Heart right ventricle (tissue), 16 donors: Measurements from ENCODE around the gene EFNA4. TPM values are rescaled to one million over a fixed set of nuclear protein-coding genes. Genes with fewer than 3 reads are reported as not detected.
A peak's percentile ranks its signal among the peaks of the same experiment; 100 is the strongest.

ENCODE experiments used
- ATAC-seq, 8 donors: fragments of 200-7000 bp; cut with Tn5 transposase; one replicate each; pipeline ENCODE4 v1.9.1; 2020; ENCODE audit warnings: mild to moderate bottlenecking in 8 of 8, moderate library complexity in 8 of 8, moderate number of reproducible peaks in 1 of 8
- DNase-seq, 2 donors: peaks; one replicate each; pipeline ENCODE4 v3.0.0-alpha.2; 2020
- H3K27ac ChIP-seq, 10 donors: fragments of 200-600 bp; sonication (generic) in 2 of 10; one replicate each; pipeline versions ENCODE4 v1.5.0 to v1.8.0; 2020 to 2022; ENCODE audit warnings: mild to moderate bottlenecking in 3 of 10
- H3K27me3 ChIP-seq, 7 donors: fragments of 200-600 bp; one replicate each; pipeline ENCODE4 v1.8.0; 2021 to 2022; ENCODE audit warnings: mild to moderate bottlenecking in 2 of 7
- H3K36me3 ChIP-seq, 9 donors: fragments of 200-600 bp; sonication (generic) in 1 of 9; one replicate each; pipeline versions ENCODE4 v1.5.0 to v1.8.0; 2020 to 2022; ENCODE audit warnings: mild to moderate bottlenecking in 2 of 9
- H3K4me1 ChIP-seq, 9 donors: fragments of 200-600 bp; sonication (generic) in 1 of 9; one replicate each; pipeline versions ENCODE4 v1.5.0 to v1.8.0; 2020 to 2022; ENCODE audit warnings: mild to moderate bottlenecking in 4 of 9
- H3K4me3 ChIP-seq, 10 donors: fragments of 200-600 bp; sonication (generic) in 2 of 10; one replicate each; pipeline versions ENCODE4 v1.5.0 to v1.8.0; 2020 to 2022; ENCODE audit warnings: mild to moderate bottlenecking in 7 of 10, moderate library complexity in 2 of 10
- H3K9me3 ChIP-seq, 11 donors: fragments of 200-600 bp in 10 of 11; sonication (generic) in 2 of 11; one replicate each; pipeline versions ENCODE4 v1.5.0 to v1.8.0; 2013 to 2022; ENCODE audit warnings: mild to moderate bottlenecking in 2 of 11, control low read depth in 1 of 11, moderate library complexity in 1 of 11
- CTCF ChIP-seq, 9 donors: fragments of 200-600 bp; sonication (generic) in 2 of 9; IDR thresholded peaks; one replicate each; pipeline versions ENCODE4 v1.5.0 to v1.8.0; 2021 to 2022; ENCODE audit warnings: antibody characterized with exemption in 9 of 9, mild to moderate bottlenecking in 5 of 9, moderate library complexity in 1 of 9
- WGBS, 2 donors: extraction: QIAGEN DNeasy Blood & Tissue Kit; methylation state at CpG; one replicate each; pipeline ENCODE4 v1.1.7; 2013; ENCODE audit warnings: inconsistent platforms in 1 of 2; 5-methylcytosine and 5-hydroxymethylcytosine counted together
- intact Hi-C, 10 donors: fragments of 100-400 bp; cut with DNase I; formaldehyde crosslinking; loops; one replicate each; pipeline versions ENCODE4 v1.11.1 to v1.14.2; 2022
- polyA plus RNA-seq, 2 donors: library from polyadenylated mRNA; stranded (reverse); fragments of 200-250 nt; gene quantifications; one replicate each; pipeline ENCODE4 v1.2.3, GENCODE V29; 2013
- total RNA-seq, 10 donors: library from RNA; stranded (reverse); fragmentation: NEBNext Ultra II Directional in 3 of 10; extraction: Animal tissue kit (Norgen Biotek cat#: 25700) in 3 of 10; gene quantifications; one replicate each; pipeline versions ENCODE4 v1.2.1 to v1.2.4, GENCODE V29; 2021 to 2023
- donor health status: Arrhythmogenic right ventricular cardiomyopathy.
- donor health status: ischemic (EF 13 %, LVEDD 7.1; RV severe dilation, severe dysfunction).
- donor health status: healthy with polysubstance abuse.
- donor health status: DM: no; HTN: yes; CAD: no.
- donor health status: DM: no; HTN: no; CAD: no.
- donor health status: ischemic (EF 25% LVEDD 6.9; RV normal size, moderate dysfunction).
- donor health status: ischemic (EF 25% LVEDD 5.7; RV mildly dilated, moderate dysfunction).
- donor health status: healthy.
- donor health status: DM: yes; HTN: yes; CAD: no.
- donor health status: Ischemic cardiomyopathy.
- donor health status: ischemic (EF 35%, LVEDD 5.7; RV mildly dilated, moderate dysfunction).
- donor health status: nonischemic (EF 11% LVEDD 7.7; RV severe dilation, severe dysfunction).
- donor health status: DM: yes; HTN: yes; CAD: no.
- donor health status: PGD.
- donor health status: ischemic (EF 29% LVEDD 5.4; RV normal size, mild dysfunction).
- donor health status: nonischemic (EF 23%, LVEDD 6.1; RV moderate dilation, normal function).

EFNA4 gene
- total and polyA plus RNA-seq, 12 donors: 0.49 to 5.4 (median 1.9) TPM

GRCh38 chr1:155052439-155053395, 10.8 kb upstream of the EFNA4 start:
- ATAC-seq: peak; percentile 14 to 80 (median 60)
- intact Hi-C loops: loop anchor here in 3 of 10 donors (5.0 to 10.0 kb wide), 6 partner anchors 35 to 568 kb away; partner anchors contain the start of genes CKS1B (in 2 of the 3), SHC1 (in 2 of the 3), PBXIP1 (in 1 of the 3) and ZBTB7B (in 1 of the 3)
- peak overlapping the region; percentile 53 to 98 (median 92) for H3K27ac ChIP-seq
- H3K36me3 ChIP-seq: peaks cover 0 to 46% (median 28%) of the 10 kb centered on the region in 9 donors
- TF ChIP-seq CTCF (IDR thresholded peaks at IDR 0.05): peak in 4 of 9 donors; percentile 20 to 47 (median 36)
- WGBS, 2 donors: 43 to 61% methylated on average over 12 of the region's 12 CpGs
- H3K9me3 ChIP-seq: no peaks in the 10 kb centered on the region
- peak; percentile 62 to 85 for DNase-seq
- no peaks in the 10 kb centered on the region for H3K27me3 ChIP-seq
- H3K4me3 ChIP-seq: peak overlapping the region in 9 of 10 donors; percentile 51 to 98 (median 84)
- peaks cover 12 to 45% (median 27%) of the 10 kb centered on the region in 9 donors for H3K4me1 ChIP-seq

- Histone ChIP-seq H3K27me3 (no peaks in the 10 kb centered on the region), H3K9me3 (no peaks in the 10 kb centered on the region), H3K4me3 (peak overlapping the region in 6 of 10 donors; percentile 20 to 91 (median 80)), H3K27ac (peak overlapping the region in 9 of 10 donors; percentile 8 to 97 (median 88)), H3K4me1 (peaks cover 12 to 46% (median 27%) of the 10 kb centered on the region in 9 donors), H3K36me3 (peaks cover 0 to 55% (median 36%) of the 10 kb centered on the region in 9 donors)
- 79 to 81% methylated on average over 7 of the region's 7 CpGs for WGBS, 2 donors
- intact Hi-C loops: loop anchor here in 3 of 10 donors (5.0 to 10.0 kb wide), 6 partner anchors 36 to 569 kb away; partner anchors contain the start of genes CKS1B (in 2 of the 3), SHC1 (in 2 of the 3), PBXIP1 (in 1 of the 3) and ZBTB7B (in 1 of the 3)
- TF ChIP-seq CTCF (IDR thresholded peaks at IDR 0.05): no peak
- ATAC-seq: no peak
- DNase-seq: no peak
Measured at GRCh38 chr1:155053531-155054105, 9.9 kb upstream of the EFNA4 start.

- intact Hi-C loops: loop anchor here in 2 of 10 donors (5.0 to 10.0 kb wide), 3 partner anchors 82 to 1400 kb away; partner anchors contain the start of genes CKS1B (in 1 of the 2) and SHC1 (in 1 of the 2)
- DNase-seq (no peak), ATAC-seq (no peak)
Measured at GRCh38 chr1:155057104-155057503, 6.4 kb upstream of the EFNA4 start.

More at GRCh38 chr1:155057104-155057503, 6.4 kb upstream of the EFNA4 start:
- H3K36me3 ChIP-seq: peaks cover 0 to 89% (median 49%) of the 10 kb centered on the region in 9 donors
- 92 to 95% methylated on average over 8 of the region's 8 CpGs for WGBS, 2 donors
- no peak overlapping the region for H3K4me3 ChIP-seq
- no peak overlapping the region for H3K27ac ChIP-seq
- H3K4me1 ChIP-seq: peaks cover 7 to 49% (median 27%) of the 10 kb centered on the region in 9 donors
- TF ChIP-seq CTCF (IDR thresholded peaks at IDR 0.05): no peak
- H3K9me3 ChIP-seq: no peaks in the 10 kb centered on the region
- no peaks in the 10 kb centered on the region for H3K27me3 ChIP-seq
